A204.1 (cell line): ENCODE measurements around the gene CALB2.
"Not testable (repeated sequence)": the region's sequence is repeated elsewhere in the genome, so short reads cannot be mapped to it uniquely, and the experiment has no call there.

Source experiments
- FAIRE-seq: peaks from 2 replicates; lab custom pipeline; 2012; peaks lifted over from hg19 to GRCh38; lab: Jason Lieb, UNC

The CALB2 gene

DNA sequence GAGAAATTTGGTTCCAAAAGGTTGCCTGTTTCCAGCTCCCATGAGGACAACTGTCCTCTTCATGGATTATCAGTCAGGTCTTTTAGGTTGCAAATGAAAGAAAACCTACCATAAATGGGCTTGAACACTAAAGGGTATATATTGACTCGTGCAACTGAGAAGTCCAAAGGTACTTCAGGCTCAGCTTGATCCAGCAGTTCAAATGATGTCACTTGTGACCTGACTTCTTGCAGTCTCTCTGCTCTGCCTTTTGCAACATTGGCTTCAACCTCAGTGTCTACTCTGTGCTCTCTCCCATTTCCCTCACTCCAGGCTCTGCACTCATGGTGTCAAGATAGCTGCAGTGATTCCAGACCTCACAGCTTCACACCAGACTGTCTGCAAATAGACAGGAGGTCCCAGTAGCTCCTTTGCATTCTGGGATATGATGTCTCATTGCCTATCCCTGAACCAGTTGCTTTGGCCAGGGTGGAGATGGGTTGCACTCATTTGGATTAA, 5.5 kb upstream of the CALB2 start:
- FAIRE-seq = no peak

DNA sequence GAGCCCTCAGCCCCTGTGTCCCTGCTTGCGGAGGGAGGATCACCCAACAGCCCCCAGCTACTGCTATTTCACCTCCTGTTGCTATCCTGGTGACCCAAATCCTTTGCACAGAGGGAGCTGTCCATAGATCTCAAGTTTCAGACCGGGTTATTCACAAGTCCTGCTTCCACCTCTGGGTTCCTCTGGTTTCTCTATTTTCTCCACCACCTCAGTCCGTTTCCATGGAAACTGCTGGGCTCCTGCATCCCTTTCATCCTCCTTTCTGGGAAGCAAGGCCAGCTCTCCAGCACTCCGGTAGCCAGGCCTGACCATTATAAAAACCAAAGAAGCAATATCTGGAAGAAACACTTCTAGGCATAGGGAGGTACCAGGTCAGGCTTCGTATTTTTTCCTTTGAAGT, 4.8 kb upstream of the CALB2 start:
- FAIRE-seq = no peak

- no peak for FAIRE-seq
Measured at GRCh38 chr16:71354156-71354555, 4.4 kb upstream of the CALB2 start.

DNA sequence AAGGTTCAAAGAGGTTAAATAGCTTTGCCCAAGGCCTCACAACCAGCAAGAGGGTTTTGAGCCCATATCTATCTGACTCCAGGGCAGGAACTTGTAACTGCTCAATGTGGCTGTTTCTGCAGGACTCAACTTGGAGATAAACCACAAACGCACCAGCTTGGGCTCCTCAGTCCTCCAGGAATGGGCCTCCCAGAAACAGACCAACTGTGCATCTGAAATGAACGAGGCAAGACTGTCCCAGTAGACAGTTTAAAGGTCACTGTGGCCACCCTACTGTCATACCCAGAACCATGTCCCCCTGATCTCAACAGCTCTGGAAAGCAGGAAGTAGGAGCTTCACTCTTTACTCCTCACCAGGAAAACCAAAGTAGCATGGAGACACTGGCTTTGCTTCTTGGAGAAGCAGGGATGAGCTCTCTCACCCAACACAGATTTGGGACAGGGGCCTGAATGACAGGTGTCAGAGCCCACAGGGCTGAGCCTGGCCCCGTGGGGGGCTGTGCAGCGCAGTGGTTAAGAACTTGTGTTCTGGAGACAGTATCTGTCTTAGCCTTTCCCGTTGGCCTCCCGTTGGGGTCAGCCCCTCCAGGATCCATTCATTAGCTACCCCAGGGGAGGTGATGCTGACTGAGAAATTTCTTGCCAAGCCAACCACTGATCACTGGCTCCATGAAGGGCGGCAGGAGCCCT, 2.3 kb upstream of the CALB2 start:
- FAIRE-seq = no peak

DNA sequence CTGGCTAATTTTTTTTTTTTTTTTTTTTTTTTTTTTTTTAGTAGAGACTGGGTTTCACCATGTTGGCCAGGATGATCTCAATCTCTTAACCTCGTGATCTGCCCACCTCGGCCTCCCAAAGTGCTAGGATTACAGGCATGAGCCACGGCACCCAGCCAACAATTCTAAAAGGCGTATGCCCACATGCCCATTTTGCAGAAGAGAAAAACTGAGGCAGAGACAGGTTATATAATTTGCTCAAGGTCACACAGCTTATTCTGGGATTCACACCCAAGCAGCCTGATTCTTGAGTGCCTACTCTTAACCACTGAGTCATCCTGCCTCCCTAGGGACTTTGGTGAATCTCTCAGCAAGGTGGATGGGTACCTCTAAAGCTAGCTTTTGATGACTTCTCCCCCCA, 1.6 kb upstream of the CALB2 start:
- not testable (repeated sequence) for FAIRE-seq

GRCh38 chr16:71357681-71358080, 842 bp upstream of the CALB2 start:
- FAIRE-seq = no peak

- no peak for FAIRE-seq
Measured at GRCh38 chr16:71359431-71359830, 908 bp downstream of the CALB2 start.

DNA sequence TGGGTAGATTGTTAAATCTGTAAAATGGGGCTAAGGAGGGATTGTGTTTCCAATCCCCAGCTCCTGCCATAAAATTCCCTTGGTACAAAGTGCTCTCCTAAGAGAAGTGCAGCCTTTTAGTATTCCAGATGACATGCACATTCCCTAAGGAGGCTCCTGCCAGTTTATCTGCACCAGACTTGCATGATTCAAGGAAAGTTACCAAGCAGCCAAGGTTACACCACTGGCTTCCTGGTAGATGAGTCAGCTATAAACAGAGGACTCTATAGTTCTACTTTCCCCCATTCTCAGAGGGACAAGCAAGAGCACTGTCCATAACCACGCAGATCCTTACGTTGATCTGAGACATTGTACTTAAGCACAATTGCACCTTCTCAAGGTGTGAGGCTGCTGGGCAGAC, 1.9 kb downstream of the CALB2 start:
- no peak for FAIRE-seq

- FAIRE-seq = no peak
Measured at GRCh38 chr16:71364133-71364681, 5.7 kb downstream of the CALB2 start.

DNA sequence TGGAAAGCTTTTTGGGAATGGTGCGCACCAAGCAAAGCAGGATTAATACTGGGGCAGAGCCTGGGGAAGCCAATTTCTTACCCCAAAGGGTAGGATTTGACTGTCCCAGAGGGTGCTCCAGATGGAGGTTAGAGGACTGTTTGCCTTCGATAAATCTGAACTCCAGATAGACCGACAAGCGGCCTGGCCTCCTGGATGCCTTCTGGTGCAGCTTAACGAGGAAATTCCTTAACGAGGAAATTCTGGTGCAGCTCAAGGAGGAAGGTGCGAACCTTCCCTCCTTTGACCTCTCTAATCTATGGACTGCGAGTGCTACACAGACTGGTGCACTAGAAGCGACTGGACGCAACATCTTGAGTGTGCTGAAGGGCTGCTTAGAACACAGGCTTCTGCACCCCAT, 6.5 kb downstream of the CALB2 start:
- no peak for FAIRE-seq

DNA sequence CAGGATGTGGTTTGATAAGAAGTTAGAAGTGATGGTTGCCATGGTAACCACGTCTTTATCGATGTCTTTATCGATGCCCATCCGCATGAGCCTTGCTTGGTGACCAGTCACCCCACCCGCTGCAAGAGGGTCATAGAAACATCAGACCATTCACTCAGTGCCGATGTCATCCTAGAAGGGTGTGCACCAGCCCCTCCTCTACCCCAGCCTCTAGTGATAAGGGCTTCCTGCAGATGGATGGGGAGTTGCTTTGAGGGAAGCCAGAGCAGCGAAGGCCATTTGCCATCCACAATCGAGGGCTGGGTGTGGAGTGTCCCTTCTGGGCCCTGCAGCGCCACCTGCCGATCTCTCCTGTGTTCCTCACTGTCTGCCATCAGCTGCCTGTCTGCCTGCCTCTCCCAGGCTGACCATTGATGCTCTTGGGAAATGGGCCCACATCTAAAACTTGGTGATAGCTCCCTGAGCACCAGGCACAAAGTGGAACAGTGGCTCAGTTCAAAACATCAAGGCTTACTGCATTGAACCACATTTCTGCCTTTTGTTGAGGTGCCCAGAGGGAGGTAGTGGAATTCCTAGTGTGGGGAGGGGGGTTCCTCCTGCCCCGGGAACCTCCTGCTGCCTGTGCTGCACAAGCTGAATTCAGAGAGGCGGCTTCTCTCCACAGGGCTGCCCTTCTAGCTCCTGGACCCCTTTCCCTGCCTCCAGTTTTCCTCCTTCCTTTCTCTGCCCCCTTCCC, 8.9 kb downstream of the CALB2 start:
- FAIRE-seq = no peak

DNA sequence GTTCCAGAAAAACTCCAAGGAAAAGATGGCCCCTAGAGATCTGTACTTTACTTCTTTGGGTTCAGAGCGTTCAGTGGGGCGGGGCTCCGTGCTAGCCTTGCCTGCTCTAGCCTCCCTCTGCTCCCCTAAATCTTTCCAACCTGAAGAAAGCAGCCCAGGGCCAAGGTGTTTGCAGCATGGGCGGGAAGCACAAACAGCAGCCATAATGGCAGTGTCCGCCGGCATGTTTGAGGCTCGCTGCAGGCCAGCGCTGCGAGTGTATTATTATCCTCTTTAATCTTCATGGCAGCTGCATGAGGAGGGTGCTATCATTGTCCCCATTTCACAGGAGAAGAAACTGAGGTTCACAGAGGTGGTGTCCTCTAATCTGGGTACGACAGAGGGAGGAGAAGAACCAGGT, 10.4 kb downstream of the CALB2 start:
- no peak for FAIRE-seq

DNA sequence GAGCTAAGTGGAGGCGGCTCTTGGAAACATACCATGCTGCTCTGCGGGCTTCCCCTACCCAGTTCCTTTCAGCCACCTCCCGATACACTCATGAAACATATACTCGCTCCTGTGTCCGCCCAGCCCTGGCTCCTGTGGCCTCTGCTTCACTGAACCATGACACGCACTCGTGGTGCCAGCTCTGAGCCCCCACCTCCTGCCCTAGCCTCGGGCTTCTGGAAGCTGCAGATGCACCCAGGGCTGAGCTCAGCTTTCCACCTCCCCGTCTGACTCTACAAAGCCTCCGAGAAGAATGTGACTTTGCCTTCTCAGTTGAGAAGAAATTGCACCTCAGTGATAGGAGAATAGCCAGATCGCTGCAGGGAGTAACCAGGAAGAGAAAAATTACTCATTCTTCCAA, 11.0 kb downstream of the CALB2 start:
- no peak for FAIRE-seq

- no peak for FAIRE-seq
Measured at GRCh38 chr16:71371237-71371636, 12.7 kb downstream of the CALB2 start.

GRCh38 chr16:71373073-71373472, 14.6 kb downstream of the CALB2 start:
- FAIRE-seq = no peak

DNA sequence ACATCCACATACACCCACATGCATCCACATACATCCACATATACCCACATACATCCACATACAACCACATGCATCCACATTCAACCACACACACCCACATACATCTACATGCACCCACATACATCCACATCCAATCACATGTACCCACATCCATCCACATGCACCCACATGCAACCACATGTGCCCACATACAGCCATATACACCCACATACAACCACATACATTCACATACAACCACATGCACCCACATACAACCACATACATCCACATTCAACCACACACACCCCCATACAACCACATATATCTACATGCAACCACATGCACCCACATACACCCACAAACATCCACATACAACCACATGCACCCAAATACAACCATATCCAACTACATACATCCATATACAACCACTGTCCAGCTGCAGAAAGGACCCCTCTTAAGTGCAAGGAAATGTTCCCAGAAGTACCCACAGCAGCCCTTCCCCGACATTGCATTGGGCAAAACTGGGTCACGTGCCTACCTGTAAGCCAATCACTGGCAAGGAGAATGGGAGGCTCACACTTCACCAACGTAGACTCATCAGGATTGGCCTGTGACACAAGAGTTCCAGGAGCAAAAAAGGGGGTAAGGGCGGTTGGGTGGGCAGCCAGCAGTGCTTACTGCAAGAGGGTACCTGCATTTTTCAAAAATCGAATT, 18.1 kb downstream of the CALB2 start:
- no peak for FAIRE-seq

GRCh38 chr16:71379711-71380110, 21.2 kb downstream of the CALB2 start:
- no peak for FAIRE-seq

DNA sequence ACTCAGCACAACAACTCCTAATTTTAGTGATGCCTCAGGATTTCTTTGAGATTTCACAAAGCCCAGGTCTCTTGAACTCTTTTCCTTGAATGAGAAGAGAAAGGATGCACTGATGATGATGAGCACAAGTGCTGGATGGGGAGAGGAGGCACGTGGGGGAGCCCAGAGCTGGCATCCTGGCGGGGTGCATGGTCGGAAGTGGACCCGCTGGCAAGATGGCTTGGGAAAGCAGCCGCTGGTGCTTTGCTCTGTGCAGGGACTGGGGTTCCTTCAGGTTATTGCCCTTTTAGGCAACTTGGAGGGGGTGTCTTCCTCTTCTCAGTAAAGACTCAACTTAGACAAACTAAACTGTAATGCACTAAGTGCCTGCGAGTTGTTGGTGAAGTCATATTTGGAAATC, 22.3 kb downstream of the CALB2 start:
- FAIRE-seq = no peak

DNA sequence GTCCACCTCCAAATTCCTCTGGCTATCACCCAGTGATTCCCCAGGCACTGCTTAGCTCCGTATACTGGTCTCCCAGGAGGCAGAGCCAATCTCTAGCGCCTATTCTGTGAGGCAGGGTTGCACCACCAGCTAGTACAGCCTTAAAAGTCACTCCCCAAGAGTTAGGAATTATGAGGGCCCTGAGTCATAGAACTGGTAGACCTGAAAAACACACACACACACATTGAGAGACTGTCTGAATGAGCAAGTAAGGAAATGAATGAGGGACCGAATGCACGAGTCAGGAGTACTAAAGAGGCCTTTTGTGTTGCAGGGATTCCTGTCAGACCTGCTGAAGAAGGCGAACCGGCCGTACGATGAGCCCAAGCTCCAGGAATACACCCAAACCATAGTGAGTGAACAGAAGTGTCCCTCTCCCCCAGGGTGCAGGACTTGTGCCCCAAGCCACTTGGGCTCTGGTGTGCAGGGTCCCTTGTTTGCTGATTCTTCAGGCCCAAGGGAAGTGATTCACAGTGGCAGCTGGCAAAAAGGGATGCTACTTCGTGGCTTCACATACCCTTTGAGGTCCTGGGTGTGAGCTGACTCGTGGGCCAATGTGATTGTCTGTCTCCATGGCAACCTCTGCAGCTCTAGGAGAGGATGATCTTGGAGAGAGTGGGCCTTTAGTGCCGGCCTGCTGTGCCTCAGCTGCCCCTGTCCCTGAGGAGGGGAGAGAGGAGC, 24.7 kb downstream of the CALB2 start:
- no peak for FAIRE-seq

GRCh38 chr16:71384073-71384724, 25.7 kb downstream of the CALB2 start:
- no peak for FAIRE-seq

GRCh38 chr16:71387045-71387871, 28.7 kb downstream of the CALB2 start:
- no peak for FAIRE-seq
